OCI-M2 (cell line): ENCODE measurements around the gene RUNX2.
"Not testable (repeated sequence)": the region's sequence is repeated elsewhere in the genome, so short reads cannot be mapped to it uniquely, and the experiment has no call there.

Experiments used
- DNase-seq: peaks from one replicate; lab custom pipeline; 2025; ENCODE audit not compliant: unreplicated experiment; lab: John Stamatoyannopoulos, UW

Gene RUNX2

DNA sequence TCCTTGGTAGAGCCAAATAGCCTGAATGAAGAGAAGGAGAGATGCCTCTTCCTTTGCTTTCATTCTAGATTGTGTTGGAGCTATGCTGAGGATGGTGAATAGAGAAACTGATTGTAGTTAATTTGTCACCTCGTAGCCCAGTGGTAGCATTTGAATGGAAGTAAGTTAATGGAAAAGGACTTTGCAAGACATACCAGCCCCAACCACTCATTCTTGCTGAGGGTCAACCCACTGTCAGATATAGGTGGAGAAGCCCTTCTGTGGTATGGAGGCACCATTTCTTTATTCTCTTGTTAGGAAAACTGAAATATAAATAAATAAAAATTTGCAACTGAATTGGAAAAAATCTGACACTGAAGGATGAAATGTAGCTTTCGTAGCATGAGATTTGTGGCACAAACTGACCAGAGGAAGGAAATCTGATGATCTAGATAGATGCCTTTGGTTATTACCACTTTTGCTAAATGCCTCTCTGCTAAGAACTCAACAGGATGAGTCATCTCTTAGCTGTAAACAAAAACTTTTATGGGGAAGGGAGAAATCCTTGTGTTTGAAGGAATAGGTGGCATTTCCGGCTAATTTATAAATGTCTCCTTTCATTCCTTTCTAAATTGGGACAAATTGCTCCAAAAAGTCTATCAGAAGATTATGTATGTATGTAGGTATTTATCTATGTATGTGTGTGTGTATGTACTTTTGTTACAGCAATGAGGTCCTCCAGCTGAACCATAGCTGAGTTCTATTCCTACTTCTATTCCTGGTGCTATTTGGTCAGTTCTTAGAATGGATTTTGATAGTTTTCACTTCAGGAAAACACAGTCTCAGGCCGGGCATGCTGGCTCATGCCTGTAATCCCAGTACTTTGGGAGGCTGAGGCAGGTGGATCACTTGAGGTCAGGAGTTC is 126.1 kb downstream of the RUNX2 start:
- DNase-seq = no peak

GRCh38 chr6:45455408-45455807 is 127.3 kb downstream of the RUNX2 start:
- DNase-seq = no peak

GRCh38 chr6:45457141-45457540 is 129.0 kb downstream of the RUNX2 start:
- no peak for DNase-seq

DNA sequence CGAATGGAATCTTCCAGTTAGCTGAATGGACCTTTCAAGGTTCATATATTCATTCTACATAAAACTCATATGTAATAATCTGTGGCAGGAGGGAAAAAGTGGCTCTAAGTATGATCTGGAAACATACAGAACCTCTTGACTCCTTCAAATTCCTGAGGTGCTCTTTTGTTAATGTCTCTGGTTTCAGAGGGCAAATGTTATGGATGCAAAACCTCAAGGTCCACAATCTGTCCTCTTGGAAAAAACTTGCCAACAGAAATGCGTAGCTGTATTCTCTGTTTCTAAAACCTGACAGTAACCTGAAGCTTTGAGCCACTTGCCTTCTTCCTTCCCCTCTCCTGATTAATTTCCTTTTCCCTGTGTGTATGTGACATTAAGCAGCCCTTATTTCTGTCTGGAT is 130.5 kb downstream of the RUNX2 start:
- no peak for DNase-seq

DNA sequence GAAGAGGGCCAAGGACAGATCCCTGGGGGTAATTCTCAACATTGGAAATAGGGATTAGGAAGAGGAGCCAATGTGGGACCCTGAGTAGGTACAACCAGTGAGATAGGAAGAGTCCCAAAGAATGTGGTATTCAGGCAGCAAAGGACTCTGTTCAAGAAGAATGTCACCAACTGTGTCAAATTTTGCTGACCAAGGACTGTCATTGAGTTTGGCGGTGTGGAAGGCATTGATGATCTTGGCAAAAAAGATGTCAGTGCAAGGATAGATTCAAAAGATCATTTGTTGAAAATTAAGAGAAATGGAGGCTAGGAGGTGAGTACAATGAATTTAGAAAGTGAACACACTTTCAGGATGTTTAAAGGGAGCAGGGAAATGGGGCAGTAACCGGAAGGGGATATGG is 132.0 kb downstream of the RUNX2 start:
- no peak for DNase-seq

GRCh38 chr6:45461486-45461885 is 133.4 kb downstream of the RUNX2 start:
- no peak for DNase-seq

DNA sequence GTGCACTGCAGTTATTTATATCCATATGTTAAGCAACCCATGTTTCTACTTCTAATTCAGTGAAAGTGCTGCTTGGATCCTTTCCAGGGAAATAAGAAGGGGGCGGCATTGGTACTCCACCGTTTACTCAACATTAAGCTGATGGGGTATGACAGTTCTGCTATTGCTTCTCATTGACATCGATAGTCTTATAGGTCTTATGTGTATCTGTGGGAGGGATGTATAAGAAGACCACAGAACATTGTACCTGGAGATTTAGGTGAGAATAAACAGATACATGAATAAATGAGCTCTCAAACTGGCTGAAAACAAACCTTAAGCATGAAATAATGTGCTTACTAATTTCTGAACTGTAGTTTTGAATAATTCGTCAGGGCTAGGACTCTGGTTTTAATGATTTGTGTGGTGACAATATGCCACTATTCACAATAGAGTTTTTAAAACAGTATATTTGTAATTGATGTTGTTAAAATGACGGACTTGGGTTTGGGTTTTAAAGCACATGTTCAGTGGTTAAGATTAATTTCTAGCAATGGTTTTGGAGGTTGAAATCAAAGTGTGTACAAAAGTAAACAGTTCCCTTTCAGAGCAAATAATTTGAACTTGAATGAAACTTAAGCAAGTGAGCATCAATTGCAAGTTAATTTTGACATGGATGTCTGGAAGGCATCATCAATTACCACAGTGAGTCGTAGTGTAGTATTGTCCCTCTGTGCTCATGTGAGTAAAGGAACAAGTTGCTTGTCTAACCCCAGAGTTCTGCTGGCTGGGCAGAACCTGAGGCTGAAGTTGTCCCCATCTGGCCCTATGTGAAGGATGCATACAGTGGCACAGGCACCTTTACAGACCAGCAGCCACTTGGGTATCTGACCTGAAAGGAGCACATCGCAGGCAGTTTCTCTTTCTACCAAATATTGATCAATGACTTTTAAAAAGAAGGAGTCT is 134.3 kb downstream of the RUNX2 start:
- DNase-seq = no peak

GRCh38 chr6:45464685-45465084 is 136.6 kb downstream of the RUNX2 start:
- DNase-seq = no peak

GRCh38 chr6:45466686-45467085 is 138.6 kb downstream of the RUNX2 start:
- DNase-seq = no peak

GRCh38 chr6:45467417-45467816 is 139.3 kb downstream of the RUNX2 start:
- not testable (repeated sequence) for DNase-seq

DNA sequence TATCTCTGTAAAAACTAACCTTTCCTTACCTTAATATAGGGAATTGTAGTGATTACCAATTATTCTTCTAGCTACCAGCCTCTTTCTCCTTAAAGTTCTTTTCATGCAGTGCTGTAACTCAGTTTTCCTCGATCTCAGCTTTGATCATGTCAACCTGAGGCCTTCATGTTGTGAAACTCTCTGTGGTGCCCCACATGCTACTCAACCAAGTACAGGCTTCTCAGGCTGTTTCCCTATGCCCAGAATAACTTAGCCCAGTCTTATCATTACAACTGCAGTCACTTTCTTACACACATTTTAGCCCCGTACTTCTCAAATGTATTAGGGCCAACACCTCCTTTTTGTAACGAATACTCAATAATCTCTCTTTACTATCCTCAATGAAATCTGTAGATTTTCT is 139.7 kb downstream of the RUNX2 start:
- DNase-seq = no peak

DNA sequence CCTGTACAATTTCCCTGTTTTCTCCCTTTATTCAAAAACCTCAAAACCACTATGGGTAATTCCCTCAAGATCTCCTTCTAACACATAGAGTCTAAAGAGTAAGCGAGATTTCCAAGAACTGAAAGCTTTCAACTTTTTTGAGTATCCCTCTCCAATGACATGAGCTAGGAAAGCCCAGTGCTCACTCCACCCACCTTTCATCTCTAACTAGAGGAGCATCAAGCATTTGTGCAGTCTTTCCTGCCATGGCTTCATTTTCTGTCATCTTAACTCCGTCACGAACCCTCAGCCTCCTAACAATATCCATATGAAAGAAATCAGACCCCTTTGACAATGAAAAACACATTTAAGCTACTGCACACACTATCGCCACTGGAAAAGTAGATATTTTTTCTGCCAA is 141.5 kb downstream of the RUNX2 start:
- no peak for DNase-seq

GRCh38 chr6:45470131-45470738 is 142.1 kb downstream of the RUNX2 start:
- no peak for DNase-seq

DNA sequence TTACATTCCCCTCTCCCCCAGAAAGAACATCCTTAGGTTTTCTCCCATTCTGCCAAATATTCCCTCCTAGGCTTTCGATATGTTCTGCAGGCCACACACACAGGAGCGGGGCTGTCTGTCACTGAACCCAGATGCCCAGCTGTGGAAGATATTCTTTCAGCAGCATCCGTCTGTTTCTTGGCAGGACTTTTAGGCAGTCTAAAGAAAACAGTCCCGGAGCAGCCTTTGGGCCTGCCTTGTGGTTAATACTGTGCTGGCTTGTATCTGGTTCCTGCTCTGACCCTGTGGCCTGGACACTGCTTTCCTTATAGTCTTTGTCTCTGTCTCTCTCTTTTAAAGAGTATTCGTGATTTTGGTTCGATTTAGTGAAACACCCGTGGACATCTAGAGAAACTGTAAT is 144.3 kb downstream of the RUNX2 start:
- DNase-seq = no peak

DNA sequence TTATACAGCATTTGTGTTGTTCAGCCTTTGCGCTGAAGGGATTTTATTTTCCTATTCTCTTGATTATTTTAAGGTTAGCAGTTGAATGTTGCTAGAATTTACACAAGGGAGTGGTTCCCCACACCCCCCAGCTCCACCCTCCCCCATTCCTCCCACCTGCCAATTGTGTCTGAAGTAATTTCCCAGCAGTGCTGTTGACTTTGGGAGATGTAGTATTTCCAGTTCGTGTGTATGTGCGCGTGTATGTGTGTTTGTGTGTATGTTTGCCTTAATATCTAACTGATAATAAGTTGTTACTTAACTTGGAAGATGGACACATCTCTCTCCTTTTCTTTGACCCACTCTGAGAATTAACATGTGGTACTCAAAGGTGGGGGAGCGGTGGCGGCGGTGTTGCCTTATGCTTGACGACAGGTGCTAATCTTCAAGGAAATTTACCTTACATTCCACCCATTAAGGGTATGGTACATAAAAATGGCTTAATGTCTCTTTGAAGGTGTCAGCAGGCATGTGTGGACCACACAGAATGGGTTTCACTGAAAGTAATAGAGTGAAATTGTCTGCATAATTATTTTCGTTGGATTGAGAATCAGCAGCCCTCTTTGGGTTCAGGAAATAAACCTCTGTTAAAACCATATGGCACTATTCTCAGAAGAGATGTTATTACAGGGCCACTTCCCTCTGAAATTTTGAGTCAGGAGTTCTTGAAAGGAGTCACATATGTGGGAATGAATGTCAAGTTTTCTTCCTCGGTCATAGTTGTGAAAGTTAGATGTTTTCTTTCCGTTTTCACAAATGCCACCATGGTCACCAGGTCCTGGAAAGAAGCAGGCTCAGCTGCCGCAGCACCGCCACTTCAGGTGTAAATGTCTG is 145.2 kb downstream of the RUNX2 start:
- DNase-seq = no peak

GRCh38 chr6:45474376-45474775 is 146.2 kb downstream of the RUNX2 start:
- no peak for DNase-seq

DNA sequence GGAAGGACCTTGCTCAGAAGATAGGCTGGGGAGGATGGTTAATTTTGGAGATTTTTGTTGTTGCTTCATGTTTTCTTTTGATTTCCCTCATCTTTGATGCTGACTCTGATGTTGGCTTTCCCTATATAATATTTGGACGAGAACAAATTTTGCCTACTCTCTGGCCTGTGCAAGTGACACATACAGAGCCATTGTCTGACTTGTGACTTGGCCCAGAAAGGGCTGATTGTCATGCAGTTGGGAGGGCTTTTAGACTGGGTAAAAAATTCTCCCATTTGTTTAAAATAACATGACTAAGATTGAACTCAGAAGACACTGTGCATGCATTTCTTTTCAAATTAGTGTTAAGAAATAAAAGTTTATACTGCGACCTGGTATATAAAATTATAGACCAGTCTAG is 148.2 kb downstream of the RUNX2 start:
- DNase-seq = no peak

DNA sequence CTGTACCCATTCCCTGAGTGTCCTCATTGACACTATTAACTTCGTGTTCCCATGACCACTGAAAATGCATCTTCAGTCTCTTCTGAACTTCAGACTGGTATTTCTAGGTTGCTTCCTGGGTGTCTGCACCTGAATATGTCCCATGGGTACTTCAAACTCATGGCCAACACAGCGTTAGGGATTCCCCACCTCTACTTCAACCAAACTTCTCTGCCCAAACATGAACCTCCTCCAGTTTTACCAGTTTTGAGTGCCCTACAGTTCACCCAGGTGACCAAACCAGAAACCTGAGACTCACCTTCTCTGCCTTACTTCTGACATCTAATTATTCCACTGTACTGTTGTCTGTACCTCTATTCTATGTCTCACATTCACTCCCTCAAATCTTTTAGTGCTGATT is 149.1 kb downstream of the RUNX2 start:
- no peak for DNase-seq

DNA sequence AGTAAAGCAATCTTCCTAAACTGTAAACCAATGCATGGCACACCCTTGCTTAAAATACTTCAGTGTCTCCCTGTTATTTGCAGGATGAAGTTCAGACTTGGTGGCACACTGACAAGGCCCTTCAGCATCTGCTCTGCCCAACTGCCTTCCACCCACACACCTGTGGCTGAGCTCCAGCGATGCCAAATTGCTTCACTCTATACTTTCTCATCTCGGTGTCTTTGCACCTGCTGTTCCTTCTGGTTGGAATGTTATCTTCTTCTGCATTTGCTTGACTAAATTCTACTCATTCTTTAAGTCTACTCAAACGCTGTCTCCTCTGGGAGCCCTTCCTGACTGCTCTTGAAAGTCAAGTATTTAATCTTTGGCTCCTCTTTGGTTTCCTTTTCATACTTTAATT is 149.7 kb downstream of the RUNX2 start:
- DNase-seq = no peak

DNA sequence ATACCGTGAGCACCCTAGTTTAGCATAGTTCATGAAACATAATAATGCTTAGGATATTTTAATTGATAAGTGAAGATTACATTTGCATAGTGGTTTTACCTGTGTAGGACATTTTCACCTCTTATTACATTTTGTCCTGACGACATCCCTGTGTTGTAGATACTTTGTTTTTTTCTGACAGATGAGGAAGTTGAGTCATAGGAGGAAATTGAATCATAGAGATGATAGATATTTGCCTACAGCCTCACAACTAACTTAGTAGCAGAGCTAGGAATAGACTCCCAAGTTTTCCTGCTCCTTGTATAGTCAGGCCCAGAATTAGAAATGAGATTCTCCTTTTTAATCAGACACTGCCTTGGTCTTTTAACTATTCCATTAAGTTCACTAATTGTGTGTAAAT is 150.1 kb downstream of the RUNX2 start:
- no peak for DNase-seq
